HG03097 (cell line): Measurements from ENCODE around the gene PRG3.

Source experiments
- ATAC-seq: cut with Tn5 transposase; IDR thresholded peaks from one replicate; pipeline ENCODE4 v1.9.1; 2021; ENCODE audit not compliant: unreplicated experiment, low FRiP score

Gene PRG3

DNA sequence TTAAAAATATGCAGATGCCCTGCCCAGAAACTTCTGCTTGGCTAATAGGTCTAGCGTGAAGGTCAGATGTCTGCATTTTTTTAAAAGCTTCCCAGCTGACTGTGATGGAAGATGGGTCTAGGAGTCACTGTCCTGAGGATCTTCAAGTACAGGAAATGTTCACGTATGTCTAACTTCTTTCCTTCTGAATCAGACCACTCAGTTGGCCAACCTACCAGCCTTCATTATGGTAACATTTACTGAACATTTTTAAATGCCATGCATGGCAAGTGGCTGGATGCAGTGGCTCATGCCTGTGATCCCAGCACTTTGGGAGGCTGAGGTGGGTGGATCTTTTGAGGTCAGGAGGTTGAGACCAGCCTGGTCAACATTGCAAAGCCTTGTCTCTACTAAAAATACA lies 10.6 kb upstream of the PRG3 start:
- ATAC-seq = no peak

DNA sequence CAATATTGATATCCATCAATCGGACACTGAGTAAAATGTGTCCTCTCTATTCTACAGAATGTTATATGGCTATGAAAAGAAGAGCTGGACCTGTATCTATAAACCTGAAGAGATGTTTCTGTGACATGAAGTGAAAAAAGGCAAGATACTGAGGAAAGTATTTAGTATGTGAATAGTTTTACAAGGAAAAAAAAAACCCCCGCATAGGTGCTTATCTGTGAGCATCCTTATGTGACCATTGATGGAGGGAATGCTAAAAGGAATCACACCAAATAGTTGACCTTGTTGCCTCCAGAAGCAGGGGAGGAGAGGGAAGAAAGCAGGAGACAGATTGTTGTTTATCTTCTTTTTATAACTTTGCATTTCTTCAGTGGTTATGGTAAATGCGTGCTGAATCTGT lies 10.2 kb upstream of the PRG3 start:
- no peak for ATAC-seq

GRCh38 chr11:57390535-57390934 lies 9.6 kb upstream of the PRG3 start, which contains the start of gene PRG2:
TSS of gene PRG2 (minus strand) at chr11:57390650. CDS start at chr11:57389944, 706 bp downstream.
- no peak for ATAC-seq

- ATAC-seq = no peak
Observed at GRCh38 chr11:57387289-57388030, 6.5 kb upstream of the PRG3 start.

DNA sequence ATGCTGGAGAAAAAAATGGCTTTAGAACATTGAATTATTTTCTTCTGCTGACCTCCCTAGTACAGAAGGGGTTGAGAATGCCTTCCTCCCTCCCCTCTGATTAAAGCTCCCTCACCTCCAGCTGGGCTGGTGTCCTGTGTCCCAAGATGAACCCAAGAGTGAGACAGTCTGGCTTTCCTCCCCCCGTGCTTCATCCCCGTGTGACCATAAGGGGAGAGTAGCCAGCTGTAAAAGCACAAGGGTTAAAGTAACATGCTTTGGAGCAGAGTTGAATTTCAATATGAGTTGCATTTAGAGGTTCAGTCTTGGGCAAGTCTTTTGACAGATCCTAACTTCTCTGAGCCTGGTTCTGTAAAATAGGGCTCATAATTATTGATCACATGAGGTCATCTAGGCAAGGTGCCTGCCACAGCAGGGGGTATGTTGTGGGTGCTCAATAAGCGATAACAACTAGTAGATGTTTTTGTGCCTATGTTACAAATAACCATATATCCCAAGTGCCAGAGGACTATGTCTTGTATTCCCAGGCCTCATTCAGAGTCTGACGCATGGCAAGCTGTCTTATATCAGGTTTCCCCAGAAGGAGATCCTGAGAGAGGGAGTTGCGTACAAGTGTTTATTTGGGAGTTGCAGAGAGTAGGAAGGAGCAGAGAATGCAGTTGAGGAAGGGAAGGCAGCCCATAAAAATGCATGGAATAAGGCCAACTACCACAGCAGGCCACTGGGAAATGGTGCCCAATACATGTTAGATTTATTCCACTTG lies 5.4 kb upstream of the PRG3 start:
- ATAC-seq = no peak

- ATAC-seq = no peak
Observed at GRCh38 chr11:57379732-57380131, 1.2 kb downstream of the PRG3 start.

GRCh38 chr11:57378186-57378585 lies 2.8 kb downstream of the PRG3 start:
- no peak for ATAC-seq

GRCh38 chr11:57377107-57377506 lies 3.8 kb downstream of the PRG3 start:
- no peak for ATAC-seq

DNA sequence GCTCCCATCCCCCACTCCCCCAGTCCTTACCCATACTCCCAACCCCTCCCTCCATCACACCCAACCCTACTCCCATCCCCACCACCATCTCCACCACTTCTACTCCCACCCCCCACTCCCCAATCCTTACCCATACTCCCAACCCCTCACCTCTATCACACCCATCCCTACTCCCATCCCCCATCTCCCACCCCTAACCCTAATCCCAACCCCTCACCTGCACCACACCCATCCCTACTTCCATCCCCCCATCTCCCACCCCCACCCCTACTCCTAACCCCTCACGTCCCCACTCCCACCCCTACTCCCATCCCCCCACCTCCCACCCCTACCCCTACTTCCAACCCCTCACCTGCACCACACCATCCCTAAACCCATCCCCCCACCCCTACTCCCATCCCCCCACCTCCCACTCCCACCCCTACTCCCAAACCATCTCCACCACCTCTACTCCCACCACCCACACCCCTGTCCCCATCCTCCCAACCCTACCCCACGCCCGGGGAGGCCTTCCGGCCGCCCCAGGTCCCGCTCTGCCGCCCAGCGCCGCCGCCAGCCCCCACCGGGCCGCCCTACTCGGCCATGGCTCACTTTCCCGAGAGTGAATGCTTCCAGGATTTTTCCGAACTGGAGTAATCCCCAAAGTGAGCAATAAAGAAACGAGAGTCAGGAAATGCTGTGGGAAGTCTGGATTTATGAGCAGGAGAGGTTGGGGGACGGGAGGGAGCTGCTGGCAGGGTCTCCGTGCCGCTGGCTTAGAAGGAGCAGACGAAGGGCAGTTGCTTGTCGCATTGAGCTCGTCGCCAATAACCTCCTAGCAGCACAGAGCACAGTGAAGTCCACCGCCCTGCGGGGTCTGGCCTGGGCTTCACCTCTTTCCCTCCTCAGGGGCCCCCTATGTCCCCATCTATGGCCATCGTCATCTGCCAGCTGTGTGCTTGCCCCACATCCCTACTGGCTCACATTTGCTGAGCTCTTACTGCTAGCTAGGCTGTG lies 4.6 kb downstream of the PRG3 start:
- no peak for ATAC-seq

DNA sequence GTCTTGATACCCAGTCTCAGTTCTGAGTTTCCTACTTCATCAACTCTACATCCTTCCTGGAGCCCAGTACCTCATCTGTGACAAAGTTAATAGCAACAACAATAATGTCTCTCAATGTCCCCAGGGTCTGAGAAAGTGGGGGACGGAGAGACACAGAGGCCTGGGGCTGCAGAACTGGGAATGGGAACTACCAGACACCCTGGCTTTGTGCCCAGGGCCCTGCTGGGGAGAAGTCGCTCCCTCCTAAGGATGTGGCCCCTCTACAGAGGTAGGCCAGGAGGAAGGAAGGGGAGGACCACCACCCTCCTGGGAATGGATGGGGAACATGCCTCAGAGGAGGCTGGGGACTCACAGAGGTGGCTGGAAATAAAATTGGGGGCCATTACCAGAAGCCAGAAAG lies 5.5 kb downstream of the PRG3 start:
- no peak for ATAC-seq

- ATAC-seq = no peak
Observed at GRCh38 chr11:57374966-57375365, 6.0 kb downstream of the PRG3 start.

DNA sequence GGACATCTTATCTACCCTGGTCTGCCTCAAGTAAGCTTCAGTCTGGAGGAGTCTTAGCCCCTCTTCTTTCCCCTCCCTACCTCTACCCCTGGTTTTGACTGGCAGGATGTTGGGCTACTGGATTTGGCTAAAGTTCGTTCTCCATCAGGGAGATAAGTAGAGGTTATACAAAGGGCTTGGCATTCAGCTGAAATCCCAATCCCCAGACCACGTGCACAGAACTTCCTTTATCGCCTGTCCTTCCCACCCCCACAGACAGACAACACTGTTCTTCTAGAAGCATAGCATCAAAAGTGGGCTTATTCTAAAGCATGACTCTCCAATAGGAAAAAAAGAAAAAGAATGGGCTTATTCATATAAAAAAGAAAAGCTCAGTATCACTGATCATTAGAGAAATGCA lies 7.8 kb downstream of the PRG3 start:
- ATAC-seq = no peak

- ATAC-seq = no peak
Observed at GRCh38 chr11:57370941-57371340, 10.0 kb downstream of the PRG3 start.

- no peak for ATAC-seq
Observed at GRCh38 chr11:57370251-57370650, 10.7 kb downstream of the PRG3 start.

- no peak for ATAC-seq
Observed at GRCh38 chr11:57368845-57369232, 12.1 kb downstream of the PRG3 start.

GRCh38 chr11:57368106-57368844 lies 12.7 kb downstream of the PRG3 start:
- ATAC-seq = no peak

- ATAC-seq = no peak
Observed at GRCh38 chr11:57364851-57365660, 15.9 kb downstream of the PRG3 start.

DNA sequence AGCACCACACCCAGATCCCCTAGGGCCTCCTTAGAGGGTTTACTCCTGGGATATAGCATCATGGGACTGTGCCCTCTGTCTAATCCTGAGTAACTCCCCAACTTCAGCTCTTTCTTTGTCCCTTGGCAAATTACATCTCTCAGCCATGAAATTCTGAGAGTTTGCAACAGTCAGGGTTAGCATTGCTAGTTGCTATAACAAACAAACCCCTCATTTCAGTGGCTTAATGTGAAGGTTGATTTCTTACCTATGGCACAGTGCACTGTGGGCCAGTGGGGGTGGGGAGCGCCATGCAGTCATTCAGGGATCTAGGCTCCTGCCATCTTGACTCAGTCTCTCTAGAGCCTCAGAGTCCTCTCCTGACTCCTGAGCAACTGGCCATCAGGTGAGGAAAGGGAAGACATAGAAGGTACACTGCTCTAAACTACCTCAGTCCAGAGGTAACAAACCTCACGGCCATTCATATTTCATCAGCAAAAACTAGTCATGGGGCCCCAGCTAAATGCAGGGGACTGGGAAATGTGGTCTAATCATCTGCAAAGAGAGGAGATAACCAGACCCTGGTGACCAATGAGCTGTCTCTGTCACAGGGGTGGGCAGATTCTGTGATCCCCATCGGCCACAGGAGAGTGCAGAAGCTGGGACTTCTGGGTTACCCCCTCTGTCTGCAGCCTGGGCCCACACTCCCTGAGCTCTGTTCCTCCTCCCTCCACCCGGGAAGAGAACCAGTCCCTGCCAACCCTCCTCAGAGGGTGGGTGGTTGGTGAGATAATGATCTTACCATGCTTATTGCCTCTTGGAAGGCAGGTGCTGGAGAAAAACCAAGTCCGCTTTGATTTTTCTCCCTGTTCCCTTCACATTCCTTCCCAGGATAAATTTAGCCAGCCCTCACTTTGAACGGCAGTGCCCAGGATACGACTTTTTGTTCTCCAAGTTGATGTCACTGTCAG lies 17.5 kb downstream of the PRG3 start:
- ATAC-seq = no peak
